Gastrocnemius medialis (tissue), 4 donors: ENCODE data around the gene PAOX. TPM values are rescaled to one million over a fixed set of nuclear protein-coding genes. Genes with fewer than 3 reads are reported as not detected.

Experiments used
- ATAC-seq, 2 donors: fragments of 150-250 bp; one replicate each; pipeline ENCODE4 v1.9.1; 2016
- DNase-seq, 2 donors: peaks; one replicate each; pipeline ENCODE4 v3.0.0-alpha.2; 2019
- H3K27ac ChIP-seq, 4 donors: fragments of 200-600 bp; sonication (generic); 1 replicate in 1 of 4; 2 replicates in 3 of 4; pipeline ENCODE4 v1.5.1; 2016 to 2018; ENCODE audit warnings: mild to moderate bottlenecking in 2 of 4, moderate library complexity in 1 of 4
- H3K27me3 ChIP-seq, 3 donors: fragments of 200-600 bp; sonication (generic) in 2 of 3; 1 replicate in 1 of 3; 2 replicates in 2 of 3; pipeline versions ENCODE4 v1.5.1 to v1.6.0; 2016 to 2019; ENCODE audit warnings: mild to moderate bottlenecking in 1 of 3, moderate library complexity in 1 of 3
- H3K36me3 ChIP-seq, 2 donors: fragments of 200-600 bp; sonication (generic) in 1 of 2; one replicate each; pipeline ENCODE4 v1.5.1; 2017 to 2018
- H3K4me1 ChIP-seq, 2 donors: fragments of 200-600 bp; sonication (generic) in 1 of 2; one replicate each; pipeline ENCODE4 v1.5.1; 2016 to 2017; ENCODE audit warnings: mild to moderate bottlenecking in 2 of 2
- H3K4me3 ChIP-seq, 4 donors: fragments of 200-600 bp; sonication (generic) in 3 of 4; 1 replicate in 1 of 4; 2 replicates in 3 of 4; pipeline ENCODE4 v1.5.1; 2016 to 2019; ENCODE audit warnings: mild to moderate bottlenecking in 2 of 4
- H3K9me3 ChIP-seq, 3 donors: fragments of 200-600 bp; sonication (generic) in 2 of 3; 1 replicate in 1 of 3; 2 replicates in 2 of 3; pipeline ENCODE4 v1.5.1; 2016 to 2019
- CTCF ChIP-seq, 5 experiments: fragments of 450-650 bp in 3 of 5; fragments of 200-600 bp in 2 of 5; sonication (generic) in 2 of 5; IDR thresholded peaks in 4 of 5; conservative IDR thresholded peaks in 1 of 5; 1 replicate in 4 of 5; 2 replicates in 1 of 5; pipeline ENCODE4 v1.5.1; 2016 to 2019; ENCODE audit warnings: antibody characterized with exemption in 5 of 5, mild to moderate bottlenecking in 3 of 5, moderate library complexity in 3 of 5
- POLR2A ChIP-seq, 2 donors: fragments of 450-650 bp; IDR thresholded peaks; one replicate each; pipeline ENCODE4 v1.6.1; 2017; ENCODE audit warnings: antibody characterized with exemption in 2 of 2, mild to moderate bottlenecking in 2 of 2, moderate library complexity in 2 of 2
- in situ Hi-C, 4 donors: fragments of 200-750 bp; cut with MboI; loops; one replicate each; pipeline versions ENCODE4 v1.15.0 to v1.8.0; 2017; ENCODE audit warnings: low sequenced_read_pairs in 4 of 4
- intact Hi-C: fragments of 100-400 bp; cut with DNase I; formaldehyde crosslinking; loops from one replicate; pipeline ENCODE4 v1.15.1; 2023; ENCODE audit warnings: low total_unique reads
- total RNA-seq, 4 donors: library from RNA; depleted of rRNA; stranded (reverse); fragments of >200 nt; gene quantifications; one replicate each; pipeline versions ENCODE4 v1.1.0 to v1.2.3, GENCODE V29; 2016

Gene PAOX
- total RNA-seq, 4 donors from 2014 or later: 4.9 to 7.7 (median 6.7) TPM

GRCh38 chr10:133388236-133388972 is 9.3 kb downstream of the PAOX start:
- Histone ChIP-seq H3K9me3 (no peaks in the 10 kb centered on the region), H3K27me3 (no peaks in the 10 kb centered on the region), H3K4me3 (no peak overlapping the region), H3K36me3 (no peaks in the 10 kb centered on the region), H3K4me1 (peaks cover 0 to under 1% of the 10 kb centered on the region in 2 donors), H3K27ac (peak overlapping the region in 1 of 4 donors; percentile 18)
- intact Hi-C loops (no loop called here), in situ Hi-C loops (no loop called here)
- DNase-seq (no peak), ATAC-seq (no peak)
- TF ChIP-seq CTCF (IDR thresholded peaks at IDR 0.05 in 4 of 5, conservative IDR thresholded peaks at IDR 0.05 in 1 of 5) (no peak), POLR2A (IDR thresholded peaks at IDR 0.05) (no peak)

- Histone ChIP-seq H3K27ac (peak overlapping the region; percentile 12 to 39 (median 20)), H3K4me1 (peaks cover 0 to 3% of the 10 kb centered on the region in 2 donors), H3K9me3 (no peaks in the 10 kb centered on the region), H3K4me3 (peak overlapping the region in 1 of 4 donors; percentile 11), H3K36me3 (no peaks in the 10 kb centered on the region), H3K27me3 (no peaks in the 10 kb centered on the region)
- intact Hi-C loops (no loop called here), in situ Hi-C loops (no loop called here)
- no peak for DNase-seq
- no peak for TF ChIP-seq POLR2A (IDR thresholded peaks at IDR 0.05)
- TF ChIP-seq CTCF (IDR thresholded peaks at IDR 0.05 in 4 of 5, conservative IDR thresholded peaks at IDR 0.05 in 1 of 5): no peak
- no peak for ATAC-seq
Observed at GRCh38 chr10:133388973-133389818, 10.1 kb downstream of the PAOX start.

- no peak for TF ChIP-seq POLR2A (IDR thresholded peaks at IDR 0.05)
- no peak for TF ChIP-seq CTCF (IDR thresholded peaks at IDR 0.05 in 4 of 5, conservative IDR thresholded peaks at IDR 0.05 in 1 of 5)
- H3K9me3 ChIP-seq: no peaks in the 10 kb centered on the region
- peaks cover 9 to 11% of the 10 kb centered on the region in 2 donors for H3K4me1 ChIP-seq
- intact Hi-C loops (loop anchor here (5.0 kb wide), 1 partner anchor 128 kb away; no protein-coding TSS in a partner anchor), in situ Hi-C loops (no loop called here)
- ATAC-seq (no peak), DNase-seq (no peak)
- H3K4me3 ChIP-seq: no peak overlapping the region
- peak overlapping the region in 2 of 4 donors; percentile 18 to 34 for H3K27ac ChIP-seq
- peaks cover 0 to 2% of the 10 kb centered on the region in 2 donors for H3K36me3 ChIP-seq
- no peaks in the 10 kb centered on the region for H3K27me3 ChIP-seq
Observed at GRCh38 chr10:133390597-133391248, 11.7 kb downstream of the PAOX start.

GRCh38 chr10:133391249-133391635 is 12.2 kb downstream of the PAOX start:
- DNase-seq (no peak), ATAC-seq (no peak)
- in situ Hi-C loops: no loop called here
- Histone ChIP-seq H3K4me3 (no peak overlapping the region), H3K27me3 (no peaks in the 10 kb centered on the region), H3K27ac (no peak overlapping the region), H3K9me3 (no peaks in the 10 kb centered on the region), H3K4me1 (peaks cover 9 to 11% of the 10 kb centered on the region in 2 donors), H3K36me3 (peaks cover 0 to 8% of the 10 kb centered on the region in 2 donors)
- intact Hi-C loops: loop anchor here (5.0 kb wide), 1 partner anchor 129 kb away; no protein-coding TSS in a partner anchor
- TF ChIP-seq POLR2A (IDR thresholded peaks at IDR 0.05) (no peak), CTCF (IDR thresholded peaks at IDR 0.05 in 4 of 5, conservative IDR thresholded peaks at IDR 0.05 in 1 of 5) (no peak)
